Measurements from ENCODE around the gene ARHGAP27. TPM values are rescaled to one million over a fixed set of nuclear protein-coding genes. Genes with fewer than 3 reads are reported as not detected.

Gene ARHGAP27
- total and polyA plus RNA-seq, 9 of the 15 experiments (the other 6 are each of a cell fraction or from before 2014, with no cell fraction given): 0.04 to 4.6 (median 2.1) TPM

- TF ChIP-seq BCLAF1 (IDR thresholded peaks at IDR 0.05; ENCODE audit: borderline replicate concordance in 1 of 2, control insufficient read depth in 1 of 2, low read depth in 2 of 2, low read length in 1 of 2) (peak in 1 of 2 experiments; percentile 25; a peak in 2 of 4 replicates), YY1 (IDR thresholded peaks at IDR 0.05; ENCODE audit: borderline replicate concordance in 1 of 3, control insufficient read depth in 1 of 3, extremely low read depth in 1 of 3, insufficient read depth in 3 of 3, insufficient read length in 1 of 3, insufficient replicate concordance in 2 of 3, low read depth in 1 of 3, low read length in 2 of 3) (peak in 1 of 3 experiments; percentile 52), EP400 (IDR thresholded peaks at IDR 0.05) (peak; percentile 67; the same call in 1 of the 2 replicates), ZNF232 (CRISPR knock-in tag; IDR thresholded peaks at IDR 0.05) (no peak), E4F1 (CRISPR knock-in tag; IDR thresholded peaks at IDR 0.05; ENCODE audit: borderline replicate concordance) (no peak), PHB2 (IDR thresholded peaks at IDR 0.05; ENCODE audit: low read depth) (no peak; the same call in 1 of the 2 replicates), ZNF239 (CRISPR knock-in tag; IDR thresholded peaks at IDR 0.05) (no peak), TAL1 (IDR thresholded peaks at IDR 0.05) (peak; percentile 69), ZBTB40 (IDR thresholded peaks at IDR 0.05) (peak; percentile 50; the same call in 1 of the 2 replicates), ZBTB40 (CRISPR knock-in tag; IDR thresholded peaks at IDR 0.05) (no peak)
Measured at GRCh38 chr17:45394913-45395568, 37.6 kb downstream of the ARHGAP27 start (continued).
